ENCODE results near the gene TRIM66. TPM values are rescaled to one million over a fixed set of nuclear protein-coding genes. Genes with fewer than 3 reads are reported as not detected.

The TRIM66 gene
- total and polyA plus RNA-seq, 2 of the 8 experiments (the other 6 are each of a cell fraction or from before 2014, with no cell fraction given): 3.1 to 3.5 TPM

DNA sequence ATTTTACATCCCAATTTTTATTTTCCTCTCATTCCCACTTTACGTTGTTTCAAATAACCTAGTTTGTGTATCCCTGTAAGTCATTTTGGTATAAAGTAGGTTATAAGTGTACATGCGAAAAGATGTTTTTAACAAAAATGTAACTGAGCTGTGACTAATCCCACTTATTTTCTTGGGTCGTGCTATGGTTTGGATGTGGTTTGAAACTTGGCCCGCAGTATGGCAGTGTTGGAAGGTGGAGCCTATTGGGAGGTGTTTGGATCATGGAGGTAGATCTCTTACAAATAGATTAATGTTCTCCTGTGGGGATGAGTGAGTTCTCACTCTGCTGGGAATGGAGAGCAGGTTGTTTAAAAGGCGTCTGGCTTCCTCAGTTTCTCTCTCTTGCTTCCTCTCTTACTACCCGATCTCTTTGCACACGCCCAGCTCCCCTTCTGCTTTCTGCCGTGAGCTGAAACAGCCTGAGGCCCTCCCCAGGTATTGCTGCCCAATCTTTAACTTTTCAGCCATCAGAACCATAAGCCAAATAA, 7.3 kb upstream of the TRIM66 start:
- H3K18ac ChIP-seq (ENCODE audit: extremely low read depth, low read length): no peak overlapping the region
- peak overlapping the region; percentile 38 to 68 (median 48); a peak in 5 of 8 replicates for H3K4me3 ChIP-seq (ENCODE audit: extremely low read depth in 1 of 4, insufficient read depth in 2 of 4, low read depth in 3 of 4, low read length in 4 of 4)
- 91% methylated on average over 8 of the region's 8 CpGs; no CpG with 5 or more reads in 1 of the 2 experiments for WGBS, 2 experiments (ENCODE audit: extremely low coverage in 1 of 2, insufficient coverage in 1 of 2, insufficient read length in 1 of 2, insufficient replicate concordance in 2 of 2, low coverage in 1 of 2, low lambda C conversion rate in 2 of 2, missing lambda C conversion rate in 1 of 2)
- H3K79me1 ChIP-seq (ENCODE audit: low read depth, low read length): 0 out of 2 replicates have a peak, but pooled peaks cover 2% of the 10 kb centered on the region
- H3K27ac ChIP-seq (ENCODE audit: low read depth, low read length): no peak overlapping the region
- peak overlapping the region; percentile 76 to 77 for H3K4me2 ChIP-seq (ENCODE audit: insufficient read depth in 1 of 2, low read depth in 2 of 2, low read length in 2 of 2)
- H4K20me1 ChIP-seq (replicated peaks in 1 of 2; ENCODE audit: control insufficient read depth in 1 of 2, insufficient read depth in 2 of 2, low read length in 2 of 2): peaks cover 0 to 6% of the 10 kb centered on the region in 2 experiments
- H3K23me2 ChIP-seq (ENCODE audit: low read depth, low read length): peaks cover 5% of the 10 kb centered on the region
- H2BK20ac ChIP-seq (ENCODE audit: low read length): no peak overlapping the region
- no peaks in the 10 kb centered on the region for H3K27me3 ChIP-seq (replicated peaks in 1 of 4; ENCODE audit: control insufficient read depth in 3 of 4, extremely low read depth in 1 of 4, insufficient read depth in 3 of 4, low read length in 3 of 4)
- H4K91ac ChIP-seq (replicated peaks; ENCODE audit: insufficient read length, low read length): no peak overlapping the region
- H3K4me1 ChIP-seq (replicated peaks in 1 of 4; ENCODE audit: control insufficient read depth in 3 of 4, insufficient read depth in 4 of 4, low read length in 3 of 4): peaks cover 0 to 10% (median 4%) of the 10 kb centered on the region in 4 experiments; a peak in 3 of 7 replicates
- no peak overlapping the region for H2BK120ac ChIP-seq (replicated peaks; ENCODE audit: low read depth, low read length)
- H3K79me2 ChIP-seq (ENCODE audit: control insufficient read depth in 1 of 2, insufficient read depth in 2 of 2, low read length in 2 of 2): peaks cover 0 to 14% of the 10 kb centered on the region in 2 experiments; a peak in 2 of 4 replicates
- peaks cover 18 to 47% (median 33%) of the 10 kb centered on the region in 4 experiments for H3K36me3 ChIP-seq (ENCODE audit: control insufficient read depth in 2 of 4, insufficient read depth in 4 of 4, low read length in 3 of 4)
- no peak overlapping the region for H3K56ac ChIP-seq (replicated peaks; ENCODE audit: insufficient read length, low read depth, low read length)
- no peak overlapping the region for H2BK5ac ChIP-seq (ENCODE audit: low read depth, low read length)
- no peak for DNase-seq (ENCODE audit: low read depth in 1 of 2, low spot score in 2 of 2)
- CTCF ChIA-PET (ENCODE audit: partially characterized antibody): interaction anchor here (0.8 to 1.6 kb wide), 2 partner anchors 10 to 99 kb away, joined by 3 to 5 read pairs; no protein-coding TSS in a partner anchor
- H2BK15ac ChIP-seq (ENCODE audit: low read length): no peak overlapping the region
- H3K9ac ChIP-seq (replicated peaks in 1 of 4; ENCODE audit: extremely low read depth in 1 of 4, low read depth in 3 of 4, low read length in 3 of 4): no peak overlapping the region
- no peak overlapping the region for H3K23ac ChIP-seq (ENCODE audit: insufficient read length)
- H2BK12ac ChIP-seq (ENCODE audit: low read depth, low read length): no peak overlapping the region
- TF ChIP-seq CHD1 (IDR thresholded peaks at IDR 0.05; ENCODE audit: low read depth, low read length): no peak
- peak in 1 of 2 experiments; percentile 54; a peak in 2 of 3 replicates for TF ChIP-seq POLR2A (IDR thresholded peaks at IDR 0.05; ENCODE audit: control extremely low read depth in 1 of 2, low read depth in 2 of 2, low read length in 2 of 2)
- no peak overlapping the region for H3K4ac ChIP-seq (replicated peaks; ENCODE audit: insufficient read length, low read depth, low read length)
- no peak overlapping the region for H4K8ac ChIP-seq (ENCODE audit: extremely low read depth, insufficient read depth, low read length)
- no peak overlapping the region for H2AK5ac ChIP-seq (ENCODE audit: low read depth, low read length)
- no peak overlapping the region for H3K14ac ChIP-seq (ENCODE audit: insufficient read length)
- peak overlapping the region; percentile 10 for H4K5ac ChIP-seq (ENCODE audit: insufficient read length, low read depth, low read length)
- POLR2A ChIA-PET (ENCODE audit: partially characterized antibody): interaction anchor here (0.7 to 10.7 kb wide), 22 partner anchors 10 to 181 kb away, joined by 3 to 248 read pairs (median 7); partner anchors contain the start of gene STK33
- no peak for FAIRE-seq
- no peaks in the 10 kb centered on the region for H3K9me3 ChIP-seq (ENCODE audit: insufficient read depth in 2 of 2, low read depth in 1 of 2, low read length in 1 of 2)
- H2AFZ ChIP-seq (ENCODE audit: low read length): no peak overlapping the region
